SIG-M5 treated with dmso at 0.1 percent for 504 hours (cell line): ENCODE data around the gene PPP1R37.

Experiments
- DNase-seq: peaks from one replicate; lab custom pipeline; 2025; ENCODE audit not compliant: unreplicated experiment; lab: John Stamatoyannopoulos, UW

PPP1R37 gene

DNA sequence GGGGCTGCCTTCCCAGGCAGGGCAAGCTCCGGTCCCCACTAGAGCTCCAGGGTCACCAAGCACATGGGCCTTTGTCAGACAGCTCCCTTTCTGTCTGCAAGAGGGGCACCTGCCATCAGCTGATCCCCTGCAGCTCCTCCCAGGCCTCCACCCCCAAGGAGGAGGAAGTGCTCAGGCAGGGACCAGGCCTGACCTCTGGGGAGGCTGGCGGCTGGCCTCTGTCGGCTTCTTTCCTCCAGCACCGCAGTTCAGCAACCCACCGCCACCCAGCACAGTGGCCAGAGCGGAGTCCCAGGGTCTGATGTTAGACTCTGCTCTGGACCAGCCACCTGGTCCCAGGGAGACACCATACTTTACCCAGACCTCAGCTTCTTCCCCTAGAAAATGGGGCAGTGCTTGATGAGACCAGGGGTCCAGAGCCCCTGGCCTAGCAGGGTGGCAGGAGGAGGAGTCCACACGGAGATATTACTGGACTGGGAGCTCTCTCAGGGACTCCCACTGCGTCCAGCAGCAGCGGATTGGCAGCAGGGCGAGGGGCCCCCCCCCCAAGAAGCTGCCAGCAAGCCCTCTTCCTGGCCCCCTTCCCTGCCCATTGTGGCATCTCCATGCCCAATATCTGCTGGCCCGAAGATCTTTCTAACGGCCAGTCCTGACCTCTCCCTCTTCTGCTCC is 43.7 kb downstream of the PPP1R37 start:
- no peak for DNase-seq

DNA sequence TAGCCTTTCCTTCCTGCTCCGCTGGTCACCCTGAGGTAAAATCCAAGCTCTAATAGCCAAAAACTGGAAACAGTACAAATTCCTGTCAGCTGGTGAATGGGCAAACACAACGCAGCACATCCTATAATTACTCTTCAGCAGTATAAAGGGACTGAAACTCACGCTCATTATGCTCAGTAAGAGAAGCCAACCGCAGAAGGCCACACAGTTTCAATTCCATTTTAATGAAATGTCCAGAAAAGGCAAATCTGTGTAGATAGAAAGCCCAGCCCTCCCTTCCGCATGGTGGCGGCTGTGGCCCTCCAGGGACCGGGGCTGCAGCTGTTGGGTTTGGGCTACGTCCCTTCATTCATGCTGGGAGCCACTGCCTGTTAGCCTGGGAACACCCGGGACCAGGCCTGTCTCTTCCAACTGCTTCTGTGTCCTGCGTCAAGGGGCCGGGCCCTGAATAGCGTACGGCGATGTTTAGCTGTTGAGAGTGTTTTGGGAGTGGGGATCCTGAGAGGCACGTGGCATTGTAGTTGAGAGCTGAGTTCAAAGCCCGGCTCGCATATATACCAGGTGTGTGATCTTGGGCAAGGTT is 44.3 kb downstream of the PPP1R37 start:
- DNase-seq = no peak

DNA sequence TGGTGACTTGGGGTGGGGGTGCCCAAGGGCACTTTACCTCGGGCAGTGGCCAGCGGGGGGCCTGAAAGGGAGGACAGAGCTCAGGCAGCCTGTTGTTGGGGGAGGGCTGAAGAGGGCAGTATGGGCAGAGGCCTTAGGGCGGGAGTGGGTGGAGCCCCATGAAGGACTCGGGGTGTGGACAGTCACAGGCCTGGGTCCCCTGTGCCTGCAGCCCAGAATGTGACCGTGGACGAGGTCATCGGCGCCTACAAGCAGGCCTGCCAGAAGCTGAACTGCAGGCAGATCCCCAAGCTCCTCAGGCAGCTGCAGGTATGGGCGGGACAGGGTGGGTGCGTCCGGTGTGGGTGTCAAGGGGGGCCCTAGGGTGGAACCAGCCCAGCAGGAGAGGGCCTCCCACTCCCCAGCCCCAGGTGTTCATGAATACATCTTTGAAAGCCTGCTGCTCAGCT is 45.3 kb downstream of the PPP1R37 start:
- no peak for DNase-seq

DNA sequence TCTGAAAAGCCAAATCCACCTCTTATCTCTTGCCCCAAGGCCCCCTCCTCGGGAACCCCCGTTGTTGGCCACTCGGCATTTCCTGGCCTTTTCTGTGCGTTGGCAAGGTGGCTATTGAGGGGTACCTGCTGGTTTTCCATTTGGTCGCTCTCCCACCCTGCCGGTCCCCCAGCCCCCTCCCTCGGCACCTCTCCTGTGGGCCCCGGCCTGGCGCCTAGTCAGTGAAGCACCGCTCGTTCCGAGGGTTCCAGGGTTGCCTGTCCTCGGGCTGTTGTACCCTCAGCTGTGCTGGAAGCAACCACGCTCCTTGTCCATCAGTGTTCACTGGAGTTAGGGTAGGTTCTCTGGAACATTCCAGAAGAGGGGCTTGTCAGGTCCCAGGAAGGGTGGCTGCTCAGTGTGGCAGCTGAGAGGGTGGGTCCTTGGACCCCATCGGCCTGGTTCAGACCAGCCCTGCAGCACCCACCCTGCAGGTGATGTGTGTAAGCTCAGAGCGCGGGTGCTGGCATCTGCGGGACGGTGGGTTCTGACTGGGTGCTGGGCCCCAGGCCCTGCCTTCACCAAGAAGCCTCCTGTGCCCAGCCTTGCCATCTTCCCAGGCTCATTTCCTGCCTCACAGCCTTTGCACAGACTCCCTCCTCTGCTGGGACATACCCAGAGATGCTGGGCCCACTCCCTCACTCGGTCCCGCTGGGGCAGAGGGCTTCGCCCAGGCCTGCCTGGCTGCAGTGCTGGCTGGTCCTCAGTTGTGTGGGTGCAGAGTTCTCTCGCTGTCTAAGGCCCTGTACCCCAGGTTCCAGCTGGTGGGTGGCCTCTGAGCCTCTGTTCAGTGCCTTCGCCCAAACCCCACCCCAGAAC is 46.5 kb downstream of the PPP1R37 start:
- no peak for DNase-seq

DNA sequence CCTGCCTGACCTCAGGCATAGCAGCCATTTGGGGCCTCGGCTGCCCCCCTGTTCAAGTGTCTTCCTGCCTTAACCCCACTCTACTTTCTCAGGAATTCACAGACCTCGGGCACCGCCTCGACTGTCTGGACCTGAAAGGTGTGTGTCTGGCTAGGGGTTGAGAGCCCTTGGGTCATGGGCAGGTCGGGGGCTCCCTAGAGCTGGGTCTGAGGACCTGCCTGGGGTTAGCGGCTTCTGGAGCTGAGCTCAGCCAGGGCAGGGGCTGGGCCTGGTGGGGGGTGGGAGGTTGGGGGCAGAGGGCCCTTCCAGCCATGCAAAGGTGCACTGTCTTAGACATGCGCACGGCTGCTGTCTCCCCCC is 47.1 kb downstream of the PPP1R37 start:
- no peak for DNase-seq

DNA sequence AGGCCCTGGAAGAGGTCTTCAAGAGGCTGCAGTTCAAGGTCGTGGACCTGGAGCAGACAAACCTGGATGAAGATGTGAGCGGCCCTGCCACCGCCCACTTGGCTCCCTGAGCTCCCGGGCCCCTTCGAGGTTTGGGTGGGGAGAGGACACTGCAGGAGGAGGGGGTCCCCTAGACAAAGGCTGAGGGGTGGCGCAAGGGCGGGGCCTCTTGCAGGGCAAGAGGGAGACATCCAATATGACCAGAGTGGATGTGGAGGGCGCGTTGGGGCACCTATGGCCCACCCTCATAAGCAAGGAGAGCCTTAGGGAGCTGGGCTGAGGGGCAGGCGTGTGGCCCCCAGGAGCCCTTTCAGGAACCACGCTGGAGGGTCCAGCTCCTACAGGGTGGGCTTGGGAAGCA is 47.6 kb downstream of the PPP1R37 start:
- no peak for DNase-seq

DNA sequence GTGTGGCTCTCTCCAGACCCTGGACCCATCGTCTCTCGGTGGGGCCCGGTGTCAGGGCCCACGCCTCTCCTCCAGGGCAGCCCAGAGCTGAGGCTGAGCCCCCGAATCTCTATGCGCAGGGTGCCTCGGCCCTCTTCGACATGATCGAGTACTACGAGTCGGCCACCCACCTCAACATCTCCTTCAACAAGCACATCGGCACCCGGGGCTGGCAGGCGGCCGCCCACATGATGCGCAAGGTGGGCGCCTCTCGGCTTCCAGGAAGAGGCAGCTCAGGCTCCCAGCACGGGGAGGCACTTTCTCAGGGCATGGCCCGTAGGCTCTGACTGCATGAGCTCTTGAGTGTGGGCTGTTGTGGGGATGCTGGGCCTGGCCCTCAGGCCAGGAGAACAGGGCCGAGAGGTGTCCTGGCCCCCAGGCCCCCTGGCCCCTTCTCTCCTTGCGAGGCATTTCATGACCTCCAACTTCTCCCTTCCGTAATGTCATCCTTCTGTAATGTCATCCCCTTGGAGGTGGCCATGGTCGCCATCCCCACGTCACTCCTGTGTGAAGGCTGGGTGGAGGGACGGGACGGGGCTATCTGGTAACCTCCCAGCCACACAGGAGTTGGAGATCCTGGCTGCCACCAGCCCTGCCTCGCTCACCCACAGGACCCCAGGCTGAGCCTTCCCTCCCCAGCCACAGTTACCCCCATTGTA is 48.4 kb downstream of the PPP1R37 start:
- DNase-seq = no peak

DNA sequence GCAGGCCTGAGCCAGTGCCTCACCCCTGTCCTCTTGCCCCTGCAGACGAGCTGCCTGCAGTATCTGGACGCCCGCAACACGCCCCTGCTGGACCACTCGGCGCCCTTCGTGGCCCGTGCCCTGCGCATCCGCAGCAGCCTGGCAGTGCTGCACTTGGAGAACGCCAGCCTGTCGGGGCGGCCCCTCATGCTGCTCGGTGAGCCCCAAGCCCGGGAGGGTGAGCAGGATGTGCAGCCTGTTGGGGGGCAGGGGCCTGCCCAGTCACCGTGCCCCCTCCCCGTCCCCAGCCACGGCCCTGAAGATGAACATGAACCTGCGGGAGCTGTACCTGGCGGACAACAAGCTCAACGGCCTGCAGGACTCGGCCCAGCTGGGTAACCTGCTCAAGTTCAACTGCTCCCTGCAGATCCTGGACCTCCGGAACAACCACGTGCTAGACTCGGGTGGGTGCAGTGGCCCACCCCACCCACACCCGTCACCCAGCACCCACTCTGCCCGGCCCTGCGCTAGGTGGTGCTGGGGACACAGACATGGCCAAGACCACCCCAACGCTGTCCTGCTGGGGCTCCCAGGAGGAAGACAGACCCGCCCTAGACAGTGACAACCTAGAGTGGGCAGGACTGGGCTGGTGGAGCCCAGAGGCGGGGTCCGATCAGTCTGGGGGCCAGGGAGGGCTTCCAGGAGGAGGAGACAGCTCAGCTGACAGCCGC is 49.2 kb downstream of the PPP1R37 start:
- no peak for DNase-seq

DNA sequence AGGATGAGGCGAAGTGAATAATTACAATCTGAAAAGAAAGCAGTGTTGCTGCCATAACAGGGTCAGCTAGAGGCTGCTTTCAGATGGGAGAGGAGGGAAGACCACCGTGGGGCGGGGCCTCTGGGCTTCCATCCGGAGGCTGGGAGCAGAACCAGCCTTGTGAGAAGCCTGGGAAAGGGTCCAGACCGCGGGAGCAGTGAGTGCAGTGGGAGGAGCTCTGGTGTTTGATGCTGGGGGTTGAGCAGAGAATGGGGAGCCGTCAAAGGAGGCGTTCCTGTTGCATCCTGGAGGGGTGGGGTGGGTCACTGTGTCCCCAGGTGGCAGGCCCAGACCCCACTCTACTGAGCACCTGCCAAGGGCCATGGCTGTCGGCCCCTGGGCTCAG is 49.7 kb downstream of the PPP1R37 start:
- no peak for DNase-seq

DNA sequence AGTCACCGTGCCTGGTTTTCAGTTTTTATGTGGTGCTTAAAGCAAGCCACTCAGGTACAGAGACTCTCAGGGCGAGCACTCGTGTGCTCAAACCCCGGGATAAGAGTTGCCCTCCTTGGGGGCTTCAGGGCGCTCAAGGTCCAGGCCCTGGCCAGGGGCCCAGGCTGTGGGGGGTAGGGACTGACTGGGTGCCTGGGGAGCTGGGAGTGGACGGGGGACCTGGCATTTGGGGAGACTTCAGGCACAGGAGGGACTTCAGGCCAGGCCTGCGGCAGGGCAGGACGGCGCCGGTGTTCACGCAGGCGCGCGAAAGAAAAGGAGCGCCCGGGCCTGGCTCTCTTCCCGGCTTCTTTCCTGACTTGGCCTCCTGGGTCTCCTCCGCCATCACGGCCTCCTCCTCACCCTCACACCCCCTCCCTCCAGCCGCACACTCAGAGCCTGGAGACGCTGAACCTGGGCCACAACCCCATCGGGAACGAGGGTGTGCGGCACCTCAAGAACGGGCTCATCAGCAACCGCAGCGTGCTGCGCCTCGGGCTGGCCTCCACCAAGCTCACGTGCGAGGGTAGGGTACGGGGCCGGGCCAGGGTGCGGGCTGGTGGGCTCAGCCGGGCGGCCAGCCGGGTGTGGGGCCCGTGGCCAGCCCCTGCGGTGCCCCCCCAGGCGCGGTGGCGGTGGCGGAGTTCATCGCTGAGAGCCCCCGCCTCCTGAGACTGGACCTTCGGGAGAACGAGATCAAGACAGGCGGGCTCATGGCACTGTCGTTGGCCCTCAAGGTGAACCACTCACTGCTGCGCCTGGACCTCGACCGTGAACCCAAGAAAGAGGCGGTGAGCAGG is 51.7 kb downstream of the PPP1R37 start:
- no peak for DNase-seq

DNA sequence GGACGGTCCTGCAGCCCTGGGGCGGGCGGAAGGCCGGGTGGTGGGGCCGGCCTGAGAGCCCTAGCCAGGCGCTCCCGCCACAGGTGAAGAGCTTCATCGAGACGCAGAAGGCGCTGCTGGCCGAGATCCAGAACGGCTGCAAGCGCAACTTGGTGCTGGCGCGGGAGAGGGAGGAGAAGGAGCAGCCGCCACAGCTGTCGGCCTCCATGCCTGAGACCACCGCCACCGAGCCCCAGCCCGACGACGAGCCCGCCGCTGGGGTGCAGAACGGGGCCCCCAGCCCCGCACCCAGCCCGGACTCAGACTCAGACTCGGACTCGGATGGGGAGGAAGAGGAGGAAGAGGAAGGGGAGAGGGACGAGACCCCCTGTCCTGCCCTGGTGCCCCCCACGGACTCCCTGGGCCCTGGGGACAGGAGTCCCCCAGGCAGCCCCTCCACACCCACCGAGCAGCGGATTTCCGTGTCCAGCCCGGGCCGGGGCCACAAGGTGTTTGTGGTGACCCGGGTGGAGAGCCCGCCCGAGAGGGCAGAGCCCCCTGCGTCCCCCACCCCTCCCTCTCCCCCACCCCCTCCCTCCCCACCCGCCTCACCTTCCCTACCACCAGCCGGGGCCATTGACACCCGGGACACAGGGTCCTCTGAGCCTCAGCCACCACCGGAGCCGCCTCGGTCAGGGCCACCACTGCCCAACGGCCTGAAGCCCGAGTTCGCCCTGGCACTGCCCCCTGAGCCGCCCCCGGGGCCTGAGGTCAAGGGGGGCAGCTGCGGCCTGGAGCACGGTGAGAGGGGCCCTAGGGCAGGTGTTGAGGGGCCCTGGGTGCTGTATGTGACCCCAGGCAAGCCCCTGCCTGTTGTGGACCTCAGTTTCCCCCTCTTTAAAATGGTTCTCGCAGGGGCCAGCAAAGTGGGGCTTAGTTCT is 52.6 kb downstream of the PPP1R37 start:
- no peak for DNase-seq

DNA sequence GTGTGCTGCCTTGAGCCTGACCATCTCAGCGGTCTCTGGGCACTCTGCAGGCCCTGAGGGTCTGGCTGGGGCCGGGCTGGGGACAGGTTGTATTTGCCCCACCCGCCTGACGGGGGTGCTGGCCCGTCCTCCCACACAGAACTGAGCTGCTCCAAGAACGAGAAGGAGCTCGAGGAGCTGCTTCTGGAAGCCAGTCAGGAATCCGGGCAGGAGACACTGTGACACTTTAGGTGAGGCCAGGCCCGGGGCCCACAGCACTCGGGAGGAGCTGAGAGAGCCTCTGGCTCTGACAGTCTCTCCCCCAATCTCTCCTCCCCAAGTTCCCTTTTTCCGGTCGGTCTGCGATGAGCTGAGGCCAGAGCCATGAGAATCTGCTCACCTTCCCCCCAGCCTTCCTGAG is 53.3 kb downstream of the PPP1R37 start:
- no peak for DNase-seq

DNA sequence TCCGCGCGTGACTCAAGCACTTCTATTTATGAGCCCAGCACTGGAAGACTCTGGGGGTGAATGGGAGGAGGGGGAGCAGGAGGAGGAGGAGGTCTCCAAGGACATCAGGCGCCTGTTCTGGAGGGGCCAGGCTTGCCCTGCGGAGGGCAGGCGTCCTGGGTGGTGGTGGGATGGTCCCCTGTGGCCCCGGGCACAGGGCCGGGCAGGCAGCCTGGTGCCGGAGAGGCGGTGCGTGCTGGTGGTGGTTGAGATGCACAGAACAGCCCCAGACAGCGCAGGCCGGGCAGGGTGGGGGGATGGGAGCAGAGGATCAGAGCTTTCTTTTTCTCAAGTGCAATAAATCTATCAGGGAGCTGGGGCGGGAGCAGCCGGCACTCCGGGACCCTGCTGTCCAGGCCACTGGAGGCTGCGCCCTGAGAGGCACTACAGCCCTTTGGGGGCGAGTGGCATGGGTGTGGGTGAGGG is 53.8 kb downstream of the PPP1R37 start:
- DNase-seq = no peak

DNA sequence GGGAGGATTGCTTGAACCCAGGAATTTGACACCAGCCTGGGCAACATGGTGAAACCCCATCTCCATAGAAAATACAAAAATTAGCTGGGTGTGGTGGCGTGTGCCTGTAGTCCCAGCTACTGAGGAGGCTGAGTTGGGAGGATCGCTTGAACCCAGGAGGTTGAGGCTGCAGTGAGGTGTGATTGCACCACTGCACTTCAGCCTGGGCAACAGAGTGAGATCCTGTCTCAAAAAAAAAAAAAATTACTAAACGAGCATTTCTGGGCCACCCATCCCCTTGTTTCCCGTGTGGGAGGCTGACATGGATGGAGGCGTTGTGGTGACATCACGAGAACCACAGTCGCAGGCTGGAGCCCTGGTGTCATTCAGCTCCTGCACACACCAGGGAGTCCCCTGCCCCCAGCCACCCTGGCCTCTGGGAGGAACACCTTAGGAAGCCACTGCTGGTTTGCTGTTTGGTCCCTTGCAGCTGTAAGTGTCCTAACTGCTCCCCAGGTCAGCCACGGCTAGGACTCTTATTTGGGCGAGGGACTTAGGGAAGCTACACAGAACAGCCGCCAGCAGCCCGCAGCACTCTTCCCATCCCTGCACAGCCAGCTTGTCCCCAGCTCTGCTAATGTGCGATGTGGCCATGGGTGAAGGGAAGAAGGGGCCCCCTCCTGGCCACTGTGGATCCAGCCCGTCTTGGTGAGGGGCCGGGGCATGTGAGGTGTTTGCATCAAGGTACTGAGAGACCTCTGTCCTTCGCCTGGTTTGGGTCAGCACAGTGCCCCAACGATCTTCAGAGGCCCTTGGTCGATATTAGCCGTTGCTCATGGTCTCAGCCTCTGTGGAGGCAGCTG is 55.1 kb downstream of the PPP1R37 start:
- DNase-seq = no peak

DNA sequence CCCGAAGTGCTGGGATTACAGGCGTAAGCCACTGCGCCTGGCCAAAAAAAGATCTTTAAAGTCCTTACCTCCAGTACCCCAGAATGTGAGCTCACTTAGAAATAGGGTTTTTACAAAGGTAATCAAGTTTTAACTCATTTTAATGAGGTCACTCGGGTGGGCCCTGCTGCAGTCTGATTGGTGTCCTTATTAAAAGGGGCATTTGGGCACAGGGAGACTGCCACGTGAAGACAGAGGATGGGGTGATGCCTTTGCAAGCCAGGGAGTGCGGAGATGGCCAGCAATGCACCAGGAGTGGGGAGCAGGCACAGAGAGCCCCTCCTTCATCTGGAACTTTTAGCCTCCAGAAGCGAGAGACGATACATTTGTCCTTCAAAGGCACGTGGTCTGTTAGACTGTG is 56.1 kb downstream of the PPP1R37 start:
- DNase-seq = no peak

DNA sequence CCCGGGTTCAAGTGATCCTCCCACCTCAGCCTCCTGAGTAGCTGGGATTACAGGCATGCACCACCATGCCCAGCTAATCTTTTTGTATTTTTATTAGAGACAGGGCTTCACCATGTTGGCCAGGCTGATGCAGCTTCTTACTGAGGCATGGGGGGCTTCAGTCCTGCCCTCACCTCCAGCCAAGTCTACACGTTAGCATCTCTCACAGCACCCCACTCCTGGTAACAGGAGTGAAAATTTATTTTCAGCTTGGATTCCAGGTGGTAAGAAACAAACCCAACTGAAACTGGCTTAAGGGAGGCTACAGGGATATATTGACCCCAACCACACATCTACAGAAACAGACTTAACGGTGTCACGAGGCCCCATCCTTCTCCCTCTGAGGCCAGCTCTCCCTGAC is 57.2 kb downstream of the PPP1R37 start:
- no peak for DNase-seq

DNA sequence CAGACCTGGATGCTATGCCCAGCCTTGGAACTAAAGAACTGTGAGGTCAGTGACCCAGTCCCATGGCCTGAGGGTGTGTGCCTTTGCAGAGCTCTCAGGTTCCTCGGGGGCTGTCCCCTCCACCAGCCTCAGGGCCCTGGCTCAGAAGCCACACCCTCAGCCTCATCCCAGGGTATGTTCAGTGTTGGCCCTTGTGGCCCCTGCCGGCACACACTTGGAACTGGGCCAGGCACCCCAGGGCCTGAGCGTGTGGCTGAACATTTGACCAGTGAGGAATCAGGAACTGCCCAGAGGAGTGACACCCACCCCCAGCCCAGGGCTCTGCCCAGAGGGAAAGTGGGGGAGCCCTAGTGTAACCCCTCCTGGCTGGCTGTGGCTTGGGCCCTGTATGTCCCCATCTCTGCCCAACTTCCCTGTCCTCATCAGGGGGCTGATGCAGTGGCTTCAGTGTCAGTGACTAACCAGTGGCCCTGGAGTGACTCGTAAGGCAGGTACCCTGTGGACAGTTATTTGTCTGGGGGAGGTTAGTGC is 57.8 kb downstream of the PPP1R37 start:
- peak; percentile 37 for DNase-seq

DNA sequence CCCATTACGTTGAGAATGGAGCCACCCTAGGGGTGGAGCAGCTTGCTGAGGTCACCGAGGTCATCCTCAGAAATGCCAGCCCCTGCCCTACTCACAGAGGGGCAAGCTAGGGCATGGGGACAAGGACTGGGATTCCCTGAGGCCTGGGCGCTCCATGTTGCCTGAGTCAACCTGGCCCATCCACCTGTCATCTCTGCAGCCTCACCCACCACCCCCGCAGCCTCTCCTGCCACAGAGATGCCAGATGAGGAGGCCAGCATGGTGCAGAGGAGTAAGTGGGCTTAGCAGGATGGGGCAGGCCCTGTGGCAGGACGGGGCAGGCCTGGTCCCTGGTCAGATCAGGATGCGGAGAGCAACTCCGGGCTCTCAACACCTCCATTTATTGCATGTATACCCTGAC is 58.3 kb downstream of the PPP1R37 start:
- no peak for DNase-seq
